Activated naive CD4-positive, alpha-beta T cell treated with anti-CD3 and anti-CD28 coated beads, Interleukin-2, amount 10 ng/mL, durations not matched to agents 5 hours and 36 hours (primary cell): Measurements from ENCODE around the gene LTF. TPM values are rescaled to one million over a fixed set of nuclear protein-coding genes. Genes with fewer than 3 reads are reported as not detected.

Experiments
- total RNA-seq, 2 experiments: library from RNA; stranded (reverse); gene quantifications; one replicate each; pipeline ENCODE4 v1.2.3, GENCODE V29; 2021

The LTF gene
- not detected for total RNA-seq

GRCh38 chr3:46464326-46465195, at the start of gene LTF:
Gene LTF (minus strand): TSS chr3:46464905. CDS start chr3:46464867, 38 bp downstream.

GRCh38 chr3:46497556-46498265, 33.0 kb upstream of the LTF start, which contains the start of gene RTP3:
Gene RTP3 (plus strand): TSS chr3:46497976. CDS start chr3:46498063, 87 bp downstream.

DNA sequence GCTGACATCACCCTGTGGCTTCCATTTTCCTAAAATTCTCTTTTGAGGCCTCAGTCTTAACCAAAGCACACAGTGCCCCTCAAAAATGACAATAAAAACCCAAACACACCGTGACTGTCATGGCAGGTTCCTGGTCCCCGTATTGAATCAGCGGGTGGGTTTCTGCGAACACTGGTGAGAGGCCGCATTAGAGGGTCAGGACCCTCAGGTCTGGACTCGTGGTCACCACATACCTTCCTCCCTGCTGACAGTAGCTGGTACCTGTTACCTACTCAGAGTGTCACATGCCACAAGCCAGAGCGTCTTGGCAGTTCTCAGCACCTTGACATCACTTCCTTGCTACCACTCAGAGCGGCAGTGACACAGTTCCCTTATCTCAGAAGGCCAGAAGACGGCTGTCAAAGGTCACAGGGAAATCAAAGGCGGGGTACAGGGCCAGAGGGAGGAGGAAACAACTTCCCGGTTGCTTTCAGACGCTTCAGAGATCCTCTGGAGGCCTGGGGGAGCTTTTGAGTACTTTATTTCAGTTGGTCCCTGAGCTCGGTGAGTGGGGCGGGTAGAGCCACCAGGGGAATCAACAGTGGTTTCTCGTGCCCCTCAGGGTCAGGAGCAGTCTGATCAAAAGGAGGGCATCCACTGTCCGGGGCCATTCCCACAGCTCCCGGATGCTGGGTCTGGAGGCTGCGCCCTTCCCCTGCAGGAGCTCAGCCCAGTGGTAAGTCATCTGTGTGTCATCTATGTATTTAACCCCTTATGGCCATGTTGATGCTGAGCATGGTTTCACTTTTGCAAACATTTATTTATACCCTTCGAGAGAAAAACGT, 57.7 kb downstream of the LTF start, which contains the start of the genes CCR5AS and CCRL2:
Gene CCR5AS, minus strand, starts transcription at position 279 of the 824 bp plus-strand sequence.
Gene CCRL2, plus strand, starts transcription at position 472 of the 824 bp plus-strand sequence. CDS start 821 bp downstream, outside the sequence.

Other genes with a start within 250 kb of the LTF start
- gene CCR3, start 222.4 kb downstream of the LTF start, total RNA-seq: under 1 TPM in 1 of 2 experiments, not detected in 1; 0.19 TPM
- 10 to 100 TPM; 57.8 to 60.5 TPM for gene CCR2, start 110.8 kb downstream of the LTF start, total RNA-seq
- 10 to 100 TPM; 12.0 to 12.3 TPM for gene CCR5, start 94.0 kb downstream of the LTF start, total RNA-seq
- gene CCRL2, start 57.6 kb downstream of the LTF start, total RNA-seq: 1 to 10 TPM; 5.2 to 5.6 TPM
- not detected for gene RTP3, start 33.1 kb upstream of the LTF start, total RNA-seq
- under 1 TPM; 0.55 to 0.86 TPM for gene LRRC2, start 101.4 kb upstream of the LTF start, total RNA-seq
- not detected for gene FAM240A, start 147.6 kb upstream of the LTF start, total RNA-seq
- 10 to 100 TPM; 28.9 to 29.8 TPM for gene ALS2CL, start 228.8 kb upstream of the LTF start, total RNA-seq
- gene TMIE, start 236.5 kb upstream of the LTF start, total RNA-seq: 1 to 10 TPM; 2.5 to 2.7 TPM